ENCODE measurements around the gene CSF2RB. TPM values are rescaled to one million over a fixed set of nuclear protein-coding genes. Genes with fewer than 3 reads are reported as not detected.

Gene CSF2RB
- total and polyA plus RNA-seq, 11 donors = 0.69 to 39.4 (median 2.3) TPM

GRCh38 chr22:36929621-36930020 is 16.2 kb downstream of the CSF2RB start:
- DNase-seq (no peak), ATAC-seq (no peak)
- Histone ChIP-seq H3K4me1 (no peaks in the 10 kb centered on the region), H3K27me3 (peaks cover 0 to 24% (median 0%) of the 10 kb centered on the region in 9 donors), H3K36me3 (peaks cover 0 to 95% (median 0%) of the 10 kb centered on the region in 9 donors), H3K4me3 (no peak overlapping the region), H3K9me3 (no peaks in the 10 kb centered on the region), H3K27ac (no peak overlapping the region)
- intact Hi-C loops (cut with DNase I) = no loop called here
- no peak for TF ChIP-seq POLR2A (IDR thresholded peaks at IDR 0.05)
- TF ChIP-seq CTCF (IDR thresholded peaks at IDR 0.05) = no peak
- 90 to 96% (median 91%) methylated on average over 10 of the region's 10 CpGs for WGBS, 4 donors

- Histone ChIP-seq H3K27me3 (peaks cover 0 to 18% (median 0%) of the 10 kb centered on the region in 9 donors), H3K9me3 (no peaks in the 10 kb centered on the region), H3K36me3 (peaks cover 0 to 89% (median 0%) of the 10 kb centered on the region in 9 donors), H3K27ac (no peak overlapping the region), H3K4me1 (no peaks in the 10 kb centered on the region), H3K4me3 (no peak overlapping the region)
- intact Hi-C loops (cut with DNase I) = no loop called here
- DNase-seq (no peak), ATAC-seq (no peak)
- WGBS, 4 donors = 72 to 79% (median 74%) methylated on average over 20 of the region's 20 CpGs
- no peak for TF ChIP-seq CTCF (IDR thresholded peaks at IDR 0.05)
- no peak for TF ChIP-seq POLR2A (IDR thresholded peaks at IDR 0.05)
Measured at GRCh38 chr22:36930041-36930935, 16.9 kb downstream of the CSF2RB start.

- no peak for DNase-seq
- Histone ChIP-seq H3K9me3 (no peaks in the 10 kb centered on the region), H3K27me3 (peaks cover 0 to 14% (median 0%) of the 10 kb centered on the region in 9 donors), H3K4me3 (no peak overlapping the region), H3K4me1 (peaks cover 0 to under 1% (median 0%) of the 10 kb centered on the region in 12 donors), H3K27ac (no peak overlapping the region), H3K36me3 (peaks cover 0 to 78% (median 0%) of the 10 kb centered on the region in 9 donors)
- ATAC-seq = no peak
- 71 to 87% (median 85%) methylated on average over 2 of the region's 2 CpGs for WGBS, 4 donors
- no peak for TF ChIP-seq CTCF (IDR thresholded peaks at IDR 0.05)
- no peak for TF ChIP-seq POLR2A (IDR thresholded peaks at IDR 0.05)
- intact Hi-C loops (cut with DNase I) = no loop called here
Measured at GRCh38 chr22:36931446-36931845, 18.0 kb downstream of the CSF2RB start.

- no peak overlapping the region for H3K27ac ChIP-seq
- no peaks in the 10 kb centered on the region for H3K9me3 ChIP-seq
- H3K4me3 ChIP-seq = no peak overlapping the region
- peaks cover 0 to 71% (median 0%) of the 10 kb centered on the region in 9 donors for H3K36me3 ChIP-seq
- WGBS, 4 donors = 86 to 90% (median 88%) methylated on average over 10 to 25 of the region's 25 CpGs
- DNase-seq (no peak), ATAC-seq (no peak)
- TF ChIP-seq CTCF (IDR thresholded peaks at IDR 0.05) (no peak), POLR2A (IDR thresholded peaks at IDR 0.05) (no peak)
- intact Hi-C loops (cut with DNase I) = no loop called here
- peaks cover 0 to 10% (median 0%) of the 10 kb centered on the region in 12 donors for H3K4me1 ChIP-seq
- peaks cover 0 to 8% (median 0%) of the 10 kb centered on the region in 9 donors for H3K27me3 ChIP-seq
Measured at GRCh38 chr22:36933629-36934417, 20.4 kb downstream of the CSF2RB start.
